Astrocyte (in vitro differentiated cells and primary cell): ENCODE data around the gene TM2D3. TPM values are rescaled to one million over a fixed set of nuclear protein-coding genes. Genes with fewer than 3 reads are reported as not detected.

Experiments
- DNase-seq: peaks from one replicate; pipeline ENCODE4 v3.0.0-alpha.2; 2010; ENCODE audit warnings: low read depth
- FAIRE-seq: peaks from 2 replicates; lab custom pipeline; 2011; peaks lifted over from hg19 to GRCh38; lab: Jason Lieb, UNC
- H2AFZ ChIP-seq: 2 replicates; pipeline ENCODE4 v1.6.0; 2012; ENCODE audit warnings: low read depth, low read length, inconsistent platforms
- H3K27ac ChIP-seq: 2 replicates; pipeline ENCODE4 v1.5.1; 2011; ENCODE audit warnings: low read depth, low read length, inconsistent platforms
- H3K27me3 ChIP-seq: 2 replicates; pipeline ENCODE4 v1.6.0; 2011; ENCODE audit warnings: low read length, inconsistent platforms; ENCODE audit not compliant: insufficient read depth
- H3K36me3 ChIP-seq: 2 replicates; pipeline ENCODE4 v1.5.1; 2011; ENCODE audit warnings: low read length, inconsistent platforms; ENCODE audit not compliant: insufficient read depth
- H3K4me1 ChIP-seq: 2 replicates; pipeline ENCODE4 v1.5.1; 2011; ENCODE audit warnings: low read length, inconsistent platforms; ENCODE audit not compliant: insufficient read depth
- H3K4me2 ChIP-seq: 2 replicates; pipeline ENCODE4 v1.6.0; 2012; ENCODE audit warnings: low read length, inconsistent platforms
- H3K4me3 ChIP-seq: 2 replicates; pipeline ENCODE4 v1.5.1; 2011; ENCODE audit warnings: low read depth, mild to moderate bottlenecking, low read length, inconsistent platforms; ENCODE audit not compliant: insufficient read depth
- H3K79me2 ChIP-seq: 2 replicates; pipeline ENCODE4 v1.6.0; 2012; ENCODE audit warnings: mild to moderate bottlenecking, low read length, inconsistent platforms; ENCODE audit not compliant: insufficient read depth
- H3K9ac ChIP-seq: 2 replicates; pipeline ENCODE4 v1.6.0; 2012; ENCODE audit warnings: mild to moderate bottlenecking, low read length, inconsistent platforms
- H3K9me3 ChIP-seq: 2 replicates; pipeline ENCODE4 v1.5.1; 2012; ENCODE audit warnings: low read depth, mild to moderate bottlenecking, low read length, inconsistent platforms; ENCODE audit not compliant: insufficient read depth
- H4K20me1 ChIP-seq: 2 replicates; pipeline ENCODE4 v1.6.0; 2012; ENCODE audit warnings: low read length, inconsistent platforms; ENCODE audit not compliant: insufficient read depth
- H3K27ac Mint-ChIP-seq: one replicate; pipeline ENCODE4 v1.8.0; 2021; ENCODE audit warnings: mild to moderate bottlenecking, mixed read lengths; ENCODE audit not compliant: unreplicated experiment
- H3K27me3 Mint-ChIP-seq: one replicate; pipeline ENCODE4 v1.8.0; 2021; ENCODE audit warnings: low read depth, mixed read lengths; ENCODE audit not compliant: unreplicated experiment
- H3K36me3 Mint-ChIP-seq: one replicate; pipeline ENCODE4 v1.8.0; 2021; ENCODE audit warnings: low read depth, mixed read lengths; ENCODE audit not compliant: unreplicated experiment
- H3K4me1 Mint-ChIP-seq: one replicate; pipeline ENCODE4 v1.8.0; 2021; ENCODE audit warnings: low read depth, mixed read lengths; ENCODE audit not compliant: unreplicated experiment
- H3K4me3 Mint-ChIP-seq: one replicate; pipeline ENCODE4 v1.8.0; 2021; ENCODE audit warnings: mild to moderate bottlenecking, moderate library complexity, mixed read lengths; ENCODE audit not compliant: unreplicated experiment
- H3K9me3 Mint-ChIP-seq: one replicate; pipeline ENCODE4 v1.8.0; 2021; ENCODE audit warnings: mild to moderate bottlenecking, mixed read lengths; ENCODE audit not compliant: unreplicated experiment
- CTCF ChIP-seq: IDR thresholded peaks from 2 replicates; pipeline ENCODE4 v1.5.1; 2011; ENCODE audit warnings: low read depth, mild to moderate bottlenecking, inconsistent platforms, low read length, moderate library complexity; ENCODE audit not compliant: insufficient read depth
- EZH2 ChIP-seq: IDR thresholded peaks from 2 replicates; pipeline ENCODE4 v1.6.1; 2012; ENCODE audit warnings: mild to moderate bottlenecking, low read length, inconsistent platforms; ENCODE audit not compliant: insufficient read depth
- total RNA-seq: library from RNA; stranded (reverse); gene quantifications from 2 replicates; pipeline ENCODE4 v1.2.1, GENCODE V29; 2021

TM2D3 gene
- total RNA-seq, 1 donor from 2014 or later: 28.1 TPM

- peaks cover 5% of the 10 kb centered on the region for H3K4me1 ChIP-seq
- no peaks in the 10 kb centered on the region for H3K9me3 ChIP-seq
- peaks cover 11% of the 10 kb centered on the region for H3K36me3 ChIP-seq
- peaks cover 16% of the 10 kb centered on the region for H3K36me3 Mint-ChIP-seq
- H3K27ac Mint-ChIP-seq: peak overlapping the region; percentile 75
- H4K20me1 ChIP-seq: no peaks in the 10 kb centered on the region
- DNase-seq (peak; percentile 34), FAIRE-seq (no peak)
- no peak overlapping the region for H3K4me3 Mint-ChIP-seq
- no peak overlapping the region for H3K4me2 ChIP-seq
- TF ChIP-seq EZH2 (no peak), CTCF (no peak)
- peaks cover 19% of the 10 kb centered on the region for H3K4me1 Mint-ChIP-seq
- H3K27ac ChIP-seq: no peak overlapping the region
- H3K4me3 ChIP-seq: no peak overlapping the region
- H3K27me3 Mint-ChIP-seq: no peaks in the 10 kb centered on the region
- no peak overlapping the region for H2AFZ ChIP-seq
- no peaks in the 10 kb centered on the region for H3K79me2 ChIP-seq
- no peaks in the 10 kb centered on the region for H3K9me3 Mint-ChIP-seq
- H3K9ac ChIP-seq: no peak overlapping the region
- no peaks in the 10 kb centered on the region for H3K27me3 ChIP-seq
These were observed 37.7 kb upstream of the TM2D3 start for GRCh38 chr15:101689901-101690300.

- Histone ChIP-seq H3K9ac (no peak overlapping the region), H3K4me1 (peaks cover 7% of the 10 kb centered on the region), H3K27ac (no peak overlapping the region), H3K36me3 (peaks cover 8% of the 10 kb centered on the region), H3K4me3 (no peak overlapping the region), H3K27me3 (no peaks in the 10 kb centered on the region), H3K79me2 (no peaks in the 10 kb centered on the region), H3K4me2 (no peak overlapping the region), H4K20me1 (no peaks in the 10 kb centered on the region), H2AFZ (no peak overlapping the region), H3K9me3 (no peaks in the 10 kb centered on the region)
- TF ChIP-seq EZH2 (no peak), CTCF (no peak)
- no peak overlapping the region for H3K27ac Mint-ChIP-seq
- FAIRE-seq (no peak), DNase-seq (no peak)
- H3K27me3 Mint-ChIP-seq: no peaks in the 10 kb centered on the region
- peaks cover 31% of the 10 kb centered on the region for H3K4me1 Mint-ChIP-seq
- H3K9me3 Mint-ChIP-seq: no peaks in the 10 kb centered on the region
- H3K36me3 Mint-ChIP-seq: peaks cover 3% of the 10 kb centered on the region
- no peak overlapping the region for H3K4me3 Mint-ChIP-seq
These were observed 34.5 kb upstream of the TM2D3 start for GRCh38 chr15:101686718-101687117.

GRCh38 chr15:101684877-101685276 is 32.7 kb upstream of the TM2D3 start:
- H3K4me3 Mint-ChIP-seq: no peak overlapping the region

More at GRCh38 chr15:101684877-101685276, 32.7 kb upstream of the TM2D3 start:
- H3K27ac Mint-ChIP-seq: peak overlapping the region; percentile 91
- peaks cover 29% of the 10 kb centered on the region for H3K4me1 Mint-ChIP-seq
- H3K79me2 ChIP-seq: no peaks in the 10 kb centered on the region
- peaks cover 5% of the 10 kb centered on the region for H3K36me3 Mint-ChIP-seq
- H3K4me2 ChIP-seq: peak overlapping the region; percentile 31
- H3K4me3 ChIP-seq: no peak overlapping the region
- peak overlapping the region; percentile 61 for H3K27ac ChIP-seq
- peaks cover 5% of the 10 kb centered on the region for H3K4me1 ChIP-seq
- no peak overlapping the region for H3K9ac ChIP-seq
- no peak for TF ChIP-seq EZH2
- TF ChIP-seq CTCF: no peak
- H2AFZ ChIP-seq: no peak overlapping the region
- H3K36me3 ChIP-seq: peaks cover 8% of the 10 kb centered on the region
- H3K9me3 Mint-ChIP-seq: no peaks in the 10 kb centered on the region
- H3K9me3 ChIP-seq: no peaks in the 10 kb centered on the region
- FAIRE-seq (no peak), DNase-seq (no peak)
- no peaks in the 10 kb centered on the region for H4K20me1 ChIP-seq
- H3K27me3 ChIP-seq: no peaks in the 10 kb centered on the region
- no peaks in the 10 kb centered on the region for H3K27me3 Mint-ChIP-seq
